ENCODE data around the gene PPM1H. TPM values are rescaled to one million over a fixed set of nuclear protein-coding genes. Genes with fewer than 3 reads are reported as not detected.

PPM1H gene
- polyA plus RNA-seq, 1 of the 3 experiments (the other 2 are of a cell fraction) = 0.13 TPM

GRCh38 chr12:62911286-62911685 lies 23.7 kb downstream of the PPM1H start:
- Histone ChIP-seq H3K4me3 (ENCODE audit: low read depth in 2 of 2, low read length in 1 of 2) (no peak overlapping the region), H2AFZ (ENCODE audit: low read depth) (no peak overlapping the region), H4K20me1 (ENCODE audit: insufficient read depth) (no peaks in the 10 kb centered on the region), H3K36me3 (replicated peaks in 1 of 2; ENCODE audit: control insufficient read depth in 1 of 2, insufficient read depth in 2 of 2, low read length in 1 of 2) (no peaks in the 10 kb centered on the region), H3K9me3 (no peaks in the 10 kb centered on the region), H3K4me1 (ENCODE audit: control insufficient read depth in 1 of 2, insufficient read depth in 2 of 2, low read depth in 1 of 2, low read length in 1 of 2) (no peaks in the 10 kb centered on the region), H3K27ac (ENCODE audit: low read depth in 2 of 2, low read length in 1 of 2) (no peak overlapping the region), H3K27me3 (ENCODE audit: insufficient read depth) (peaks cover 76% of the 10 kb centered on the region; the same call in 1 of the 2 replicates), H3K9me2 (no peaks in the 10 kb centered on the region), H3K4me2 (no peak overlapping the region), H3F3A (replicated peaks; ENCODE audit: insufficient read depth) (no peaks in the 10 kb centered on the region), H3K79me2 (ENCODE audit: insufficient read depth) (no peaks in the 10 kb centered on the region), H3K9ac (no peak overlapping the region)
- ChIA-PET POLR2A (no interaction called here), CTCF (no interaction called here)
- TF ChIP-seq CHD2 (IDR thresholded peaks at IDR 0.05; ENCODE audit: low read length, partially characterized antibody) = no peak
- no peak for TF ChIP-seq JUND (IDR thresholded peaks at IDR 0.05)
- TF ChIP-seq FOXJ3 (CRISPR knock-in tag; IDR thresholded peaks at IDR 0.05) = no peak
- TF ChIP-seq FOSL2 (IDR thresholded peaks at IDR 0.05; ENCODE audit: borderline replicate concordance, low read depth) = no peak
- TF ChIP-seq NRF1 (IDR thresholded peaks at IDR 0.05; ENCODE audit: low read depth, low read length) = no peak
- TF ChIP-seq, protein P1, sequence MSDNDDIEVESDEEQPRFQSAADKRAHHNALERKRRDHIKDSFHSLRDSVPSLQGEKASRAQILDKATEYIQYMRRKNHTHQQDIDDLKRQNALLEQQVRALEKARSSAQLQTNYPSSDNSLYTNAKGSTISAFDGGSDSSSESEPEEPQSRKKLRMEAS (IDR thresholded peaks at IDR 0.05; ENCODE audit: low read depth) = no peak
- no peak for TF ChIP-seq ELF1 (IDR thresholded peaks at IDR 0.05)
- WGBS (ENCODE audit: low lambda C conversion rate) = 12% methylated on average over 4 of the region's 4 CpGs
- DNase-seq = no peak

GRCh38 chr12:62910549-62911169 lies 24.3 kb downstream of the PPM1H start:
- Histone ChIP-seq H3F3A (replicated peaks; ENCODE audit: insufficient read depth) (no peaks in the 10 kb centered on the region), H3K9me2 (no peaks in the 10 kb centered on the region), H3K36me3 (replicated peaks in 1 of 2; ENCODE audit: control insufficient read depth in 1 of 2, insufficient read depth in 2 of 2, low read length in 1 of 2) (no peaks in the 10 kb centered on the region), H3K4me3 (ENCODE audit: low read depth in 2 of 2, low read length in 1 of 2) (no peak overlapping the region), H3K4me2 (no peak overlapping the region), H3K27ac (ENCODE audit: low read depth in 2 of 2, low read length in 1 of 2) (no peak overlapping the region), H3K9me3 (no peaks in the 10 kb centered on the region), H3K9ac (no peak overlapping the region), H3K27me3 (ENCODE audit: insufficient read depth) (peaks cover 79% of the 10 kb centered on the region; the same call in 1 of the 2 replicates), H2AFZ (ENCODE audit: low read depth) (no peak overlapping the region), H3K4me1 (ENCODE audit: control insufficient read depth in 1 of 2, insufficient read depth in 2 of 2, low read depth in 1 of 2, low read length in 1 of 2) (no peaks in the 10 kb centered on the region), H4K20me1 (ENCODE audit: insufficient read depth) (no peaks in the 10 kb centered on the region), H3K79me2 (ENCODE audit: insufficient read depth) (no peaks in the 10 kb centered on the region)
- ChIA-PET POLR2A (no interaction called here), CTCF (no interaction called here)
- 21% methylated on average over 5 of the region's 5 CpGs for WGBS (ENCODE audit: low lambda C conversion rate)
- no peak for TF ChIP-seq RFX5 (IDR thresholded peaks at IDR 0.05; ENCODE audit: low read length)
- TF ChIP-seq JUND (IDR thresholded peaks at IDR 0.05) = no peak
- TF ChIP-seq TAF1 (IDR thresholded peaks at IDR 0.05; ENCODE audit: borderline replicate concordance, low read depth, low read length) = no peak
- no peak for TF ChIP-seq FOXJ3 (CRISPR knock-in tag; IDR thresholded peaks at IDR 0.05)
- TF ChIP-seq, protein P1 (IDR thresholded peaks at IDR 0.05; ENCODE audit: low read depth) = no peak
- TF ChIP-seq POLR2AphosphoS5 (IDR thresholded peaks at IDR 0.05; ENCODE audit: low read depth, low read length) = no peak
- TF ChIP-seq EP300 (IDR thresholded peaks at IDR 0.05; ENCODE audit: borderline replicate concordance in 1 of 2, low read depth in 1 of 2, low read length in 1 of 2) = no peak
- TF ChIP-seq CTCF (IDR thresholded peaks at IDR 0.05) = no peak
- no peak for TF ChIP-seq YY1 (IDR thresholded peaks at IDR 0.05; ENCODE audit: low read depth)
- no peak for DNase-seq
